Measurements from ENCODE around the gene SPRR4.

SPRR4 gene

DNA sequence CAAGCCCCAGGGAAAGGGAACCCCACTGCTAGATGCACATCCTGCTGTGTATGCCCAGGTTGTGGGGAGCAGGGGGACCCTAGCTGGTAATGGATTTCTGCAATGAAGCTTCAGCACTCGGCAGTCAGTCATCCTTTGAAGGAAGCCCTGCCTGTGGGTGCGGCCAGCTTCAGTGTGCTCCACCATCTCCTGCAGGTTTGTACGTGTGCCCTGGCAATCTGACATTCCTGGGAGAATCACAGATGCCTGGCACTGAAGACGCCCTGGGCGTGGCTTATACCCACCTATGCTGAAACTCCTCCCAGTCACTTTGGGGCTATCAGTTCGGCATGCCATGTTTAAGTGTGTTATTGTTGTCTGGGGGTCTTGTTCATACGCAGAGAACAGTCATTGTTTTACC lies 16.7 kb upstream of the SPRR4 start:
- Histone ChIP-seq H3K36me3 (ENCODE audit: control insufficient read depth, insufficient read depth, low read length) (no peaks in the 10 kb centered on the region), H3K4me3 (ENCODE audit: low read length) (no peak overlapping the region), H3K9me3 (ENCODE audit: control insufficient read depth, low read length) (no peaks in the 10 kb centered on the region), H3K27me3 (ENCODE audit: control insufficient read depth, insufficient read depth, low read length) (no peaks in the 10 kb centered on the region), H3K9ac (ENCODE audit: low read length) (no peak overlapping the region), H3K4me1 (ENCODE audit: control insufficient read depth, insufficient read depth, low read length) (no peaks in the 10 kb centered on the region)

GRCh38 chr1:152954436-152954835 lies 16.0 kb upstream of the SPRR4 start:
- H3K9ac ChIP-seq (ENCODE audit: low read length) = no peak overlapping the region
- no peak overlapping the region for H3K4me3 ChIP-seq (ENCODE audit: low read length)
- H3K9me3 ChIP-seq (ENCODE audit: control insufficient read depth, low read length) = no peaks in the 10 kb centered on the region
- H3K36me3 ChIP-seq (ENCODE audit: control insufficient read depth, insufficient read depth, low read length) = no peaks in the 10 kb centered on the region
- H3K4me1 ChIP-seq (ENCODE audit: control insufficient read depth, insufficient read depth, low read length) = no peaks in the 10 kb centered on the region
- H3K27me3 ChIP-seq (ENCODE audit: control insufficient read depth, insufficient read depth, low read length) = no peaks in the 10 kb centered on the region

DNA sequence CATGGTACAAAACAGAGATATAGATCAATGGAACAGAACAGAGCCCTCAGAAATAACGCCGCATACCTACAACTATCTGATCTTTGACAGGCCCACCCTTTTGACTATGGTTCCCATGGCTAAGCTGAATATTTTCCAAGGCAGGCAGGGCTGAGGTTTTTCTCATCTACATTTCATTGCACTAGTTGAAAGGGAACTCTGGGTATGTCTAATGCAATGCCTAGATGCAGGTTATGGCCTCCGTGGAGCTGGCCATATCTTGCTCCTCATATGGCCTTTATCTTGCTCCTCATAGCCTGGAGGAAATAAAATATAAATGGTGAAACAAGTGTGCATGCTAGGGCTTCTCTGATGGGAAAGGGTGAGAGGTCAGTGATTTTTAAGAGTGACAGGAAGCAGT lies 12.9 kb upstream of the SPRR4 start:
- Histone ChIP-seq H3K4me1 (ENCODE audit: control insufficient read depth, insufficient read depth, low read length) (no peaks in the 10 kb centered on the region), H3K9ac (ENCODE audit: low read length) (no peak overlapping the region), H3K27me3 (ENCODE audit: control insufficient read depth, insufficient read depth, low read length) (no peaks in the 10 kb centered on the region), H3K36me3 (ENCODE audit: control insufficient read depth, insufficient read depth, low read length) (no peaks in the 10 kb centered on the region), H3K9me3 (ENCODE audit: control insufficient read depth, low read length) (no peaks in the 10 kb centered on the region), H3K4me3 (ENCODE audit: low read length) (no peak overlapping the region)

DNA sequence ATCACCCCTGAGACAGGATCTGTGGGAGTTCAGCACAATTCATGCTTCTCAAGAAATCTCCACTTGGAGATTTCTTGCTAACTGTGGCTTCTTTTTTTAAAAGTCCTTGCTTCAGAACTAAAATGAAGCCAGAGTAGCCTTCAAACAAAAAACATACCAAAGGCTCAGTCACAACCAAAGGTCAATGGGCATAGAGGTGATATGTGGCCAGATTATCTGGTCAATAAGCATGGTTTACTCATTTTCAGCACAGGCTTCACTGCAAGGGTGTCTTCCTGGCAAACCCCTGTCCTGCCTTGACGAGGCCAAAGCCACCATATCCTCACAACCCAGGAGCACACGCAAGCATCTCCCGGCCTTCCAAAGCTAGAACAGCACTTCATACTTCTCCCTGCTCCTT lies 11.2 kb upstream of the SPRR4 start:
- H3K36me3 ChIP-seq (ENCODE audit: control insufficient read depth, insufficient read depth, low read length) = no peaks in the 10 kb centered on the region
- H3K9me3 ChIP-seq (ENCODE audit: control insufficient read depth, low read length) = no peaks in the 10 kb centered on the region
- H3K4me1 ChIP-seq (ENCODE audit: control insufficient read depth, insufficient read depth, low read length) = no peaks in the 10 kb centered on the region
- no peaks in the 10 kb centered on the region for H3K27me3 ChIP-seq (ENCODE audit: control insufficient read depth, insufficient read depth, low read length)
- no peak overlapping the region for H3K4me3 ChIP-seq (ENCODE audit: low read length)
- no peak overlapping the region for H3K9ac ChIP-seq (ENCODE audit: low read length)

- H3K27me3 ChIP-seq (ENCODE audit: control insufficient read depth, insufficient read depth, low read length) = no peaks in the 10 kb centered on the region
- no peak overlapping the region for H3K9ac ChIP-seq (ENCODE audit: low read length)
- no peaks in the 10 kb centered on the region for H3K36me3 ChIP-seq (ENCODE audit: control insufficient read depth, insufficient read depth, low read length)
- H3K4me1 ChIP-seq (ENCODE audit: control insufficient read depth, insufficient read depth, low read length) = no peaks in the 10 kb centered on the region
- H3K4me3 ChIP-seq (ENCODE audit: low read length) = no peak overlapping the region
- H3K9me3 ChIP-seq (ENCODE audit: control insufficient read depth, low read length) = no peaks in the 10 kb centered on the region
These were observed 10.5 kb upstream of the SPRR4 start for GRCh38 chr1:152959801-152960451.

GRCh38 chr1:152960452-152961044 lies 9.9 kb upstream of the SPRR4 start:
- Histone ChIP-seq H3K9ac (ENCODE audit: low read length) (no peak overlapping the region), H3K9me3 (ENCODE audit: control insufficient read depth, low read length) (no peaks in the 10 kb centered on the region), H3K27me3 (ENCODE audit: control insufficient read depth, insufficient read depth, low read length) (no peaks in the 10 kb centered on the region), H3K36me3 (ENCODE audit: control insufficient read depth, insufficient read depth, low read length) (no peaks in the 10 kb centered on the region), H3K4me3 (ENCODE audit: low read length) (no peak overlapping the region), H3K4me1 (ENCODE audit: control insufficient read depth, insufficient read depth, low read length) (no peaks in the 10 kb centered on the region)

GRCh38 chr1:152961226-152961891 lies 9.1 kb upstream of the SPRR4 start:
- H3K9me3 ChIP-seq (ENCODE audit: control insufficient read depth, low read length) = no peaks in the 10 kb centered on the region
- H3K36me3 ChIP-seq (ENCODE audit: control insufficient read depth, insufficient read depth, low read length) = no peaks in the 10 kb centered on the region
- H3K4me3 ChIP-seq (ENCODE audit: low read length) = no peak overlapping the region

DNA sequence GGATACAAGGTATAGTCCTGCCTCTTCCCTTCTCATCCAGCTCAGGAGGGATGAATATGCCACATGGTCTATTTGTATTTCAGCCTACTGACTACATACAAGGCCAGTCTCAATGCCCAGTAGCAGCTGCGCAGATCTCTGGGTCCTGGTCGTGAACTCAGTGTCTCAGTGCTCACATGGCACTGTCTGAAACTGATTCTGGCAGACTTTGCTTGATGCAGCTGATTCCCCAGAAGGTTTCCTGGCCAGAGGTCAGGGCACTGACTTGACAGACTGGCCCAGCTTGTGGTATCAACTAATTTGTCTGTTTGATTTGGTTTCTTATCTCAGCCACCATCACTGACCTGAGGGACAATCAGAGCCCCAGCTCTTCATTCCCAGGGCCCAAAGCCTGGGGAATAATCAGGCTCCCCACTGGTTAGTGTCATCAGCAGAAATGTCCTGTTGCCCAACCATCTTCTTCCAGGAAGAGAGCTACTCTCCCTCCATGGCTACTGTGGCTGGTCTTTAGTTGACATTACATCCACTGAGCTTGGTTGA lies 7.5 kb upstream of the SPRR4 start:
- Histone ChIP-seq H3K4me3 (ENCODE audit: low read length) (no peak overlapping the region), H3K9ac (ENCODE audit: low read length) (no peak overlapping the region), H3K36me3 (ENCODE audit: control insufficient read depth, insufficient read depth, low read length) (no peaks in the 10 kb centered on the region), H3K4me1 (ENCODE audit: control insufficient read depth, insufficient read depth, low read length) (peaks cover 12% of the 10 kb centered on the region), H3K27me3 (ENCODE audit: control insufficient read depth, insufficient read depth, low read length) (no peaks in the 10 kb centered on the region), H3K9me3 (ENCODE audit: control insufficient read depth, low read length) (no peaks in the 10 kb centered on the region)

More at GRCh38 chr1:152961226-152961891, 9.1 kb upstream of the SPRR4 start:
- H3K27me3 ChIP-seq (ENCODE audit: control insufficient read depth, insufficient read depth, low read length) = no peaks in the 10 kb centered on the region
- no peak overlapping the region for H3K9ac ChIP-seq (ENCODE audit: low read length)
- H3K4me1 ChIP-seq (ENCODE audit: control insufficient read depth, insufficient read depth, low read length) = no peaks in the 10 kb centered on the region

- Histone ChIP-seq H3K4me3 (ENCODE audit: low read length) (no peak overlapping the region), H3K9ac (ENCODE audit: low read length) (no peak overlapping the region), H3K27me3 (ENCODE audit: control insufficient read depth, insufficient read depth, low read length) (no peaks in the 10 kb centered on the region), H3K36me3 (ENCODE audit: control insufficient read depth, insufficient read depth, low read length) (no peaks in the 10 kb centered on the region), H3K4me1 (ENCODE audit: control insufficient read depth, insufficient read depth, low read length) (peaks cover 12% of the 10 kb centered on the region), H3K9me3 (ENCODE audit: control insufficient read depth, low read length) (no peaks in the 10 kb centered on the region)
These were observed 5.9 kb upstream of the SPRR4 start for GRCh38 chr1:152964536-152964935.

DNA sequence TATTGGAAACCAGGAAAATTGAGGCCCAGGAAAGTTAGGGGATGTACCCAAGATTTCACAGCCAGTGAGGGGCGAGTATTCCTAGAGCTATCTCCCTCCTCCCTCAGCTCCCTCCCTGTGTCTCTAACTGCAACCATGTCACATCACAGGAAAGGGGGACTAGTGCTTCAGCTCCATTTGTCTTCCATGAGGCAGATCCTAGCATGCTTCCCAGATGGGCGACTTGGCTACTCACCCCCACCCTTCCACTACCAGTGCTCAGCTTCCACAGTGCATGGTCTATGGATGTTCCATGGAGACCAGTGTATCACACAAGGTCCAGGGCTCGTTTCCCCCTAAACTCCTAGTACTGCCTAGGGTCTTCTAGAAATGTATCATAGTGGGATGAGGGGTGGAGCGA lies 4.6 kb upstream of the SPRR4 start:
- Histone ChIP-seq H3K27me3 (ENCODE audit: control insufficient read depth, insufficient read depth, low read length) (no peaks in the 10 kb centered on the region), H3K36me3 (ENCODE audit: control insufficient read depth, insufficient read depth, low read length) (no peaks in the 10 kb centered on the region), H3K9me3 (ENCODE audit: control insufficient read depth, low read length) (no peaks in the 10 kb centered on the region), H3K4me1 (ENCODE audit: control insufficient read depth, insufficient read depth, low read length) (peaks cover 12% of the 10 kb centered on the region), H3K9ac (ENCODE audit: low read length) (no peak overlapping the region), H3K4me3 (ENCODE audit: low read length) (no peak overlapping the region)

- H3K9ac ChIP-seq (ENCODE audit: low read length) = no peak overlapping the region
- H3K36me3 ChIP-seq (ENCODE audit: control insufficient read depth, insufficient read depth, low read length) = no peaks in the 10 kb centered on the region
- no peaks in the 10 kb centered on the region for H3K9me3 ChIP-seq (ENCODE audit: control insufficient read depth, low read length)
- H3K27me3 ChIP-seq (ENCODE audit: control insufficient read depth, insufficient read depth, low read length) = no peaks in the 10 kb centered on the region
- H3K4me3 ChIP-seq (ENCODE audit: low read length) = no peak overlapping the region
- H3K4me1 ChIP-seq (ENCODE audit: control insufficient read depth, insufficient read depth, low read length) = peaks cover 12% of the 10 kb centered on the region
These were observed 3.2 kb upstream of the SPRR4 start for GRCh38 chr1:152967201-152967600.

DNA sequence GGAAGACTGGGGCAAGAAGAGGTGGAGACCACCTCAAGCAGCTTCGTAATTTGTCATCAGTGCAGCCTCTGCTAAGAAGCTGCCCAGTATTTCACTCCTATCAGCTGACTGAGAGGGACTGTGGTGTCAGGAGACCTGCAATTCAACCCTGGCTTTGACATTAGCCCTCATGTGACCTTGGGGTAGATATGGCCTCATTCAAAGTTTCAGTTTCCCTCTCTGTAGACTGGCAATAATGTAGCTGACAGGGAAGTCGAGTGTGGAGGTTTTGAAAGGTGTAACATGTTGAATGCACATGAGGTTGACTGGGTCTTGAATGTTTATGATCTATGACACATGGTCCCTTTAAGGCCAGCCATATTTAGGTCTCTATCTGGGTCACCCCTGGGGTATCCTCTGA lies 2.2 kb upstream of the SPRR4 start:
- H3K27me3 ChIP-seq (ENCODE audit: control insufficient read depth, insufficient read depth, low read length) = no peaks in the 10 kb centered on the region
- peaks cover 12% of the 10 kb centered on the region for H3K4me1 ChIP-seq (ENCODE audit: control insufficient read depth, insufficient read depth, low read length)
- H3K4me3 ChIP-seq (ENCODE audit: low read length) = no peak overlapping the region
- H3K9me3 ChIP-seq (ENCODE audit: control insufficient read depth, low read length) = no peaks in the 10 kb centered on the region
- H3K36me3 ChIP-seq (ENCODE audit: control insufficient read depth, insufficient read depth, low read length) = no peaks in the 10 kb centered on the region
- no peak overlapping the region for H3K9ac ChIP-seq (ENCODE audit: low read length)
